Measurements from ENCODE around the gene TAOK3.

GRCh38 chr12:118206107-118206412 lies 166.6 kb downstream of the TAOK3 start:
- TF ChIP-seq, protein P1, sequence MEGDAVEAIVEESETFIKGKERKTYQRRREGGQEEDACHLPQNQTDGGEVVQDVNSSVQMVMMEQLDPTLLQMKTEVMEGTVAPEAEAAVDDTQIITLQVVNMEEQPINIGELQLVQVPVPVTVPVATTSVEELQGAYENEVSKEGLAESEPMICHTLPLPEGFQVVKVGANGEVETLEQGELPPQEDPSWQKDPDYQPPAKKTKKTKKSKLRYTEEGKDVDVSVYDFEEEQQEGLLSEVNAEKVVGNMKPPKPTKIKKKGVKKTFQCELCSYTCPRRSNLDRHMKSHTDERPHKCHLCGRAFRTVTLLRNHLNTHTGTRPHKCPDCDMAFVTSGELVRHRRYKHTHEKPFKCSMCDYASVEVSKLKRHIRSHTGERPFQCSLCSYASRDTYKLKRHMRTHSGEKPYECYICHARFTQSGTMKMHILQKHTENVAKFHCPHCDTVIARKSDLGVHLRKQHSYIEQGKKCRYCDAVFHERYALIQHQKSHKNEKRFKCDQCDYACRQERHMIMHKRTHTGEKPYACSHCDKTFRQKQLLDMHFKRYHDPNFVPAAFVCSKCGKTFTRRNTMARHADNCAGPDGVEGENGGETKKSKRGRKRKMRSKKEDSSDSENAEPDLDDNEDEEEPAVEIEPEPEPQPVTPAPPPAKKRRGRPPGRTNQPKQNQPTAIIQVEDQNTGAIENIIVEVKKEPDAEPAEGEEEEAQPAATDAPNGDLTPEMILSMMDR (conservative IDR thresholded peaks at IDR 0.05; ENCODE audit: low read length) = no peak
- no peak for TF ChIP-seq EZH2phosphoT487 (IDR thresholded peaks at IDR 0.05; ENCODE audit: borderline replicate concordance)

Data from Loucy (cell line).